NT2/D1 (cell line): ENCODE results near the gene PPP1CC.

Experiments
- SUZ12 ChIP-seq: IDR thresholded peaks from 2 replicates; pipeline ENCODE4 v1.6.1; 2011; ENCODE audit not compliant: insufficient read length, insufficient read depth; ENCODE audit errors: extremely low read depth
- YY1 ChIP-seq: IDR thresholded peaks from 2 replicates; pipeline ENCODE4 v1.6.1; 2011; ENCODE audit not compliant: insufficient read length, insufficient read depth
- ZNF274 ChIP-seq: IDR thresholded peaks from 2 replicates; pipeline ENCODE4 v1.6.1; 2011; ENCODE audit warnings: mild to moderate bottlenecking, low read depth, low read length

DNA sequence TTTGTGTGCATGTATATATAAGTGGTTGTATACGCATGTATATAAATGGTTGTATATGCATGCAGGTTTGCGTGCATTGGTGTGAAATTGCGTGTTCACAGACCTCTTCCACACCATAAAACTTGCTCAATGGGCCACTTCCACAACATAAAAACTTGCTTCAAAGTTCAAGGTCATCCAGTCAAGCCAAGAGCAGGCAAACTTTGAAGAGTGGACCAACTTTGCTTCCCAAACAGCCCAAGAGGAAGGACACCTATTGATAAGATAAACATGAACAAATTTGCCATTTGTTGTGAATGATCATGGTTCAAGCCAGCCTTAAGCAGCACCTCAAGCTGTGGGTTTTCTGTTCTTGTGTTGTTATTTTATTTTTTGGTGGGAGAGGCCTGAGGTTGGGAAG is 25.2 kb upstream of the PPP1CC start:
- TF ChIP-seq YY1 (no peak), SUZ12 (no peak), ZNF274 (no peak)
